Measurements from ENCODE around the gene FAM13B.
"Not testable (repeated sequence)": the region's sequence is repeated elsewhere in the genome, so short reads cannot be mapped to it uniquely, and the experiment has no call there.

FAM13B gene

GRCh38 chr5:137975208-137975607 is 57.7 kb downstream of the FAM13B start:
- DNase-seq (ENCODE audit: low spot score), result no peak

DNA sequence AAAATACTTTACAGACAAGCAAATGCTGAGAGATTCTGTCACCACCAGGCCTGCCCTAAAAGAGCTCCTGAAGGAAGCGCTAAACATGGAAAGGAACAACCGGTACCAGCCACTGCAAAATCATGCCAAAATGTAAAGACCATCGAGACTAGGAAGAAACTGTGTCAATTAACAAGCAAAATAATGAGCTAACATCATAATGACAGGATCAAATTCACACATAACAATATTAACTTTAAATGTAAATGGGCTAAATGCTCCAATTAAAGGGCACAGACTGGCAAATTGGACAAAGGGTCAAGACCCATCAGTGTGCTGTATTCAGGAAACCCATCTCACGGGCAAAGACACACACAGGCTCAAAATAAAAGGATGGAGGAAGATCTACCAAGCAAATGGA is 62.5 kb downstream of the FAM13B start:
- DNase-seq (ENCODE audit: low spot score), result not testable (repeated sequence)

GRCh38 chr5:137960819-137961218 is 72.1 kb downstream of the FAM13B start:
- DNase-seq (ENCODE audit: low spot score), result no peak

GRCh38 chr5:137960141-137960540 is 72.7 kb downstream of the FAM13B start:
- DNase-seq (ENCODE audit: low spot score), result no peak

- DNase-seq (ENCODE audit: low spot score), result no peak
These were observed 73.4 kb downstream of the FAM13B start for GRCh38 chr5:137959488-137959887.

DNA sequence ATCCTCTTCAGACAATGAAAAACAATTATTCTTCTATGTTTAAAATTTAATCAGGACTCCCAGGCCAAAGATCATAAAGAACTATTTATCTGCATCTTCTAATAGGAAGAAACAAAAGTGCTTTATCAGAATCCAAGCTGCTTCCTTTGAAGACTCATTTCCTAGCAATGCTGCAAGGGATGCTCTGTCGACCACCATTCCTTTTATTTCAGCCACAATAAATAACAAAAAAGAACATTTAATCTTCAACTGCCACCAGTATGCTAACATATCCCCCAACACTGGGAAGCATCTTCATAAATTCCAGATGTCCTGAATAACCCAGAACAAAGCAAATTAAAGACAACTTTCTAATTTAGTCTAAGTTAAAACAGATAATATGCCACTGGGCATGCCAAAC is 74.9 kb downstream of the FAM13B start:
- no peak for DNase-seq (ENCODE audit: low spot score)

GRCh38 chr5:137954131-137954879 is 78.6 kb downstream of the FAM13B start:
- no peak for DNase-seq (ENCODE audit: low spot score)

GRCh38 chr5:137945825-137946224 is 87.1 kb downstream of the FAM13B start:
- DNase-seq (ENCODE audit: low spot score), result no peak

GRCh38 chr5:137944280-137944679 is 88.6 kb downstream of the FAM13B start:
- DNase-seq (ENCODE audit: low spot score), result not testable (repeated sequence)

- DNase-seq (ENCODE audit: low spot score), result no peak
These were observed 93.5 kb downstream of the FAM13B start for GRCh38 chr5:137939331-137939730.

GRCh38 chr5:137938751-137939143 is 94.1 kb downstream of the FAM13B start:
- no peak for DNase-seq (ENCODE audit: low spot score)

- DNase-seq (ENCODE audit: low spot score), result no peak
These were observed 94.7 kb downstream of the FAM13B start for GRCh38 chr5:137937994-137938750.

DNA sequence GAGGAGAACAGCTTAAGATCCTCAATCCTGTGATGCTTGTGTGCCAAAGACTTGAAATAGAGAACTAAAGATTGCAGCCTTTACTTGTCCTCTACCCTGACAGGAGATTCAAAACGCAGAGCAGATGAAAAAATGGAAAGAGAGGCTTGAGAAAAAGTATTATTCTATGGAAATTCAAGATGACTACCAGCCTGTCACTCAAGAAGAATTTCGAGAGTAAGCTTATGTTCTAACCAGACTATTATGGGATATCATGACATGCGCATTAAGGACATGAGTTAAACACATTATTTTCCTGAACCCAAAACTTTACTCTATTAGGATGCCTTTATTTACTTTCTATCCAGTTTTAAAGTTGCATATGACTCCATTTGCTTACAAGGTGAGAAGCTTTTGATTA is 97.2 kb downstream of the FAM13B start:
- no peak for DNase-seq (ENCODE audit: low spot score)

- no peak for DNase-seq (ENCODE audit: low spot score)
These were observed 97.7 kb downstream of the FAM13B start for GRCh38 chr5:137935190-137935589.

GRCh38 chr5:137933491-137933911 is 99.4 kb downstream of the FAM13B start:
- no peak for DNase-seq (ENCODE audit: low spot score)

DNA sequence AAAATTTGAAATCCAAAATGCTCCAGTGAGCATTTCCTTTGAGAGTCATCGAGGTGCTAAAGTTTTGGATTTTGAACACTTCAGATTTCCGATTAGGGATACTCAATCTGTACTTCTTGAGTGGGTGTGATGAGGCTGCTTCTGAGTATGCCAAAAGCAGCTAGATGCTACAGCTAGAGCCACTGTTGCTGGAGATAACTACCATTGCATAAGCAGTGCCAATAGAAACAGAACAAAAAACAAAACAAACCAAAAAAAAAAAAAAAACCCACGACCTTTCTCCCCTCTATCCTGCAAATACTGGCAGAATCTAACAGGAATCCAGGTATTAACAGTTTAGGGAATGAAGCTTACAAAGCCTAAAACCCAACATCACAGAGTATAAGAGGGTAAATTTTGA is 100.1 kb downstream of the FAM13B start:
- DNase-seq (ENCODE audit: low spot score), result no peak

- DNase-seq (ENCODE audit: low spot score), result no peak
These were observed 109.0 kb downstream of the FAM13B start for GRCh38 chr5:137923856-137924255.

DNA sequence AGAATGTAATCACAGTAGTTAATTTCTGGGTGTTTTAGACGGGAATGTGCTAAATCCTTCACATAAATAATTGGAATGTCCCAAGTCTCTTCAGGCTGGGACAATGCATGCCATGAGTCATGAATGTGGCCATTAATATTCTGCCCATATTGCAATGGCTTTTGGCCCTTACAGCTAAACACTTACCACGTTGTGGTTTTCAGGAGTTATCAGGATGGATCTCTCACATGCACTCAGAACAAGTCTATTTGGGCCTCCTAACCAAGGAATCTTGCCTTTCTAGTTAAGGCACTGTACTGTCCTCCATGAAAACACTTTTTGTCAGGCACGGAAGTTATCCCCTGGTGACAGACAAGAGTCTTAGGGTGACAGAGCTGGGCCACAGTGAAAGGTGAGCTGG is 110.9 kb downstream of the FAM13B start:
- DNase-seq (ENCODE audit: low spot score), result no peak

DNA sequence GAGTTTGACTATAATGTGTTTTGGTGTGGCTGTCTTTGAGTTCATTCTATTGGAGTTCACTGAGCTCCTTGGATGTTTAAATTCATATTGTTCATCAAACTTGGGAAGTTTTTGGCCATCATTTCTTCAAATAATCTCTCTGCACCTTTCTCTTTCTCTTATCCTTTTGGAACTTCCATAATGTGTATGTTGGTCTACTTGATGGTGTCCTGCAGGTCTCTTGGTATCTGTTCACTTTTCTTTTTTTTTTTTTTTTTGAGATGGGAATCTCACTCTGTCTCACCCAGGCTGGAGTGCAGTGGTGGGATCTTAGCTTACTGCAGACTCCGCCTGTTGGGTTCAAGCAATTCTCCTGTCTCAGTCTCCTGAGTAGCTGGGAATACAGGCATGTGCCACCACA is 116.0 kb downstream of the FAM13B start:
- DNase-seq (ENCODE audit: low spot score), result no peak

DNA sequence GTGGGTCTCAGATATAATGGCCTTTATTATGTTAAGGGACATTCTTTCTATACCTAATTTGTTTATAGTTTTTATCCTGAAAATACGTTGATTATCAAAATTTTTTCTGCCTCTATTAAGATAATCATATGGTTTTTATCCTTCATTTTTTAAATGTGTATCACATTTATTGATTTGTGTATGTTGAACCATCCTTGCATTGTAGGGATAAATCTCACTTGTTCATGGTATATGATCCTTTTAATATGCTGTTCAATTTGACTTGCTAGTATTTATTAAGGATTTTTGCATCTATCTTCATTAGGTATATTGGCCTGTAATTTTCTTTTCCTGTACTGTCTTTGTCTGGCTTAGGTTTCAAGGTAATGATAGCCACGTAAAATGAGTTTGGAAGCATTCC is 118.1 kb downstream of the FAM13B start:
- no peak for DNase-seq (ENCODE audit: low spot score)

- no peak for DNase-seq (ENCODE audit: low spot score)
These were observed 130.3 kb downstream of the FAM13B start for GRCh38 chr5:137902408-137903133.

- no peak for DNase-seq (ENCODE audit: low spot score)
These were observed 131.7 kb downstream of the FAM13B start for GRCh38 chr5:137901011-137901817.
